ENCODE results near the gene MRTFB. TPM values are rescaled to one million over a fixed set of nuclear protein-coding genes. Genes with fewer than 3 reads are reported as not detected.

Gene MRTFB
- total RNA-seq, 1 experiment from 2014 or later = 29.8 TPM

- H3K9me3 ChIP-seq (ENCODE audit: low read depth, low read length, poor library complexity, severe bottlenecking) = peaks cover 8% of the 10 kb centered on the region
- no peaks in the 10 kb centered on the region for H3K27me3 ChIP-seq (replicated peaks; ENCODE audit: insufficient read depth, low read depth, low read length, poor library complexity)
- POLR2A ChIA-PET (ENCODE audit: low non-redundant PET) = interaction anchor here (0.6 kb wide), 1 partner anchor 321 kb away, joined by 6 read pairs; no protein-coding TSS in a partner anchor
- peaks cover 1% of the 10 kb centered on the region for H3K4me1 ChIP-seq (ENCODE audit: insufficient read depth, low read length, poor library complexity, severe bottlenecking)
- CTCF ChIA-PET = interaction anchor here (0.7 to 1.2 kb wide), 4 partner anchors 18 to 362 kb away, joined by 3 to 5 read pairs (median 4); no protein-coding TSS in a partner anchor
- peak; percentile 97 for DNase-seq (ENCODE audit: low spot score)
- TF ChIP-seq CTCF (conservative IDR thresholded peaks at IDR 0.05; ENCODE audit: low read depth, low read length) (no peak), EZH2 (IDR thresholded peaks at IDR 0.05; ENCODE audit: borderline replicate concordance, low read depth, low read length, poor library complexity, severe bottlenecking) (no peak)
- no peaks in the 10 kb centered on the region for H3K36me3 ChIP-seq (ENCODE audit: insufficient read depth, low read length, poor library complexity, severe bottlenecking)
- peak overlapping the region; percentile 67 for H3K27ac ChIP-seq (ENCODE audit: low read depth, low read length, poor library complexity, severe bottlenecking)
- peak overlapping the region; percentile 79 for H3K4me3 ChIP-seq (ENCODE audit: low read depth, low read length, poor library complexity, severe bottlenecking)
- intact Hi-C loops (cut with micrococcal nuclease; ENCODE audit: unreplicated experiment) = loop anchor here (5.0 kb wide), 3 partner anchors 33 to 363 kb away; partner anchors contain the start of gene ERCC4
- BruUV-seq (replicated peaks) = TSS peak; percentile 100
Measured at GRCh38 chr16:14285513-14286367, 214.6 kb downstream of the MRTFB start.

GRCh38 chr16:14286368-14287230 lies 215.5 kb downstream of the MRTFB start:
- no peaks in the 10 kb centered on the region for H3K27me3 ChIP-seq (replicated peaks; ENCODE audit: insufficient read depth, low read depth, low read length, poor library complexity)
- intact Hi-C loops (cut with micrococcal nuclease; ENCODE audit: unreplicated experiment) = loop anchor here (5.0 kb wide), 3 partner anchors 34 to 364 kb away; partner anchors contain the start of gene ERCC4
- CTCF ChIA-PET = interaction anchor here (0.8 to 1.2 kb wide), 2 partner anchors 37 to 318 kb away, joined by 3 to 4 read pairs; no protein-coding TSS in a partner anchor
- DNase-seq (ENCODE audit: low spot score) = no peak
- POLR2A ChIA-PET (ENCODE audit: low non-redundant PET) = no interaction called here
- no peak overlapping the region for H3K27ac ChIP-seq (ENCODE audit: low read depth, low read length, poor library complexity, severe bottlenecking)
- no peak for TF ChIP-seq EZH2 (IDR thresholded peaks at IDR 0.05; ENCODE audit: borderline replicate concordance, low read depth, low read length, poor library complexity, severe bottlenecking)
- TF ChIP-seq CTCF (conservative IDR thresholded peaks at IDR 0.05; ENCODE audit: low read depth, low read length) = no peak
- peaks cover 8% of the 10 kb centered on the region for H3K9me3 ChIP-seq (ENCODE audit: low read depth, low read length, poor library complexity, severe bottlenecking)
- H3K4me1 ChIP-seq (ENCODE audit: insufficient read depth, low read length, poor library complexity, severe bottlenecking) = no peaks in the 10 kb centered on the region
- peak overlapping the region; percentile 79 for H3K4me3 ChIP-seq (ENCODE audit: low read depth, low read length, poor library complexity, severe bottlenecking)
- H3K36me3 ChIP-seq (ENCODE audit: insufficient read depth, low read length, poor library complexity, severe bottlenecking) = no peaks in the 10 kb centered on the region
- BruUV-seq (replicated peaks) = no TSS peak

GRCh38 chr16:14289692-14290340 lies 218.7 kb downstream of the MRTFB start:
- no peak overlapping the region for H3K4me3 ChIP-seq (ENCODE audit: low read depth, low read length, poor library complexity, severe bottlenecking)
- peak; percentile 54 for DNase-seq (ENCODE audit: low spot score)
- ChIA-PET POLR2A (ENCODE audit: low non-redundant PET) (no interaction called here), CTCF (interaction anchor here (1.0 kb wide), 1 partner anchor 366 kb away, joined by 3 read pairs; no protein-coding TSS in a partner anchor)
- no peak overlapping the region for H3K27ac ChIP-seq (ENCODE audit: low read depth, low read length, poor library complexity, severe bottlenecking)
- TF ChIP-seq EZH2 (IDR thresholded peaks at IDR 0.05; ENCODE audit: borderline replicate concordance, low read depth, low read length, poor library complexity, severe bottlenecking) = no peak
- TF ChIP-seq CTCF (conservative IDR thresholded peaks at IDR 0.05; ENCODE audit: low read depth, low read length) = peak; percentile 60
- H3K36me3 ChIP-seq (ENCODE audit: insufficient read depth, low read length, poor library complexity, severe bottlenecking) = no peaks in the 10 kb centered on the region
- no peaks in the 10 kb centered on the region for H3K4me1 ChIP-seq (ENCODE audit: insufficient read depth, low read length, poor library complexity, severe bottlenecking)
- H3K27me3 ChIP-seq (replicated peaks; ENCODE audit: insufficient read depth, low read depth, low read length, poor library complexity) = no peaks in the 10 kb centered on the region
- BruUV-seq (replicated peaks) = no TSS peak
- peaks cover 8% of the 10 kb centered on the region for H3K9me3 ChIP-seq (ENCODE audit: low read depth, low read length, poor library complexity, severe bottlenecking)
- intact Hi-C loops (cut with micrococcal nuclease; ENCODE audit: unreplicated experiment) = loop anchor here (5.0 kb wide), 3 partner anchors 38 to 368 kb away; partner anchors contain the start of gene ERCC4
